ENCODE measurements around the gene MSRB2.

The MSRB2 gene

DNA sequence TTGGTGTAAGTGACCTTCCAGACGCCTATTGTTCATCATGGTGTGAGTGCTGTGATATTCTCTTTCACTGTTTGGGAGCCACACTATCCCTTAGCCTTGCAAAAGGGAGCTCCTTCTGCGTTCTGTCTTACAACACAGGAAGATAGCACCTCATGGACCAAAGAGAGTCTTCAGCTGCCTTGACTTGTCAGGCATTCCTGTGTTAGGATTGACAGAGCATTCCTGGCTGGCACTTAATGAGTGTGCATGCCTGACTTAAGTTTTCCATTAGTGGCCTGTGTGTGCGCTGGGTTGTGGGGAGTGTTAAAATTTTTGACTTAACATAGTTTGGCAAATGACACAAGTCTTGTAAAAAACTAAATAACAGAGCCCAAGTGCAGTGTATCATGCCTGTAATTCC lies 21.9 kb upstream of the MSRB2 start:
- Histone ChIP-seq H3K27ac (peak overlapping the region; percentile 80), H3K9me3 (no peaks in the 10 kb centered on the region), H3K27me3 (peaks cover 20% of the 10 kb centered on the region), H3K4me3 (ENCODE audit: low read depth in 1 of 2, low read length in 1 of 2) (no peak overlapping the region), H3K4me1 (ENCODE audit: control insufficient read depth in 1 of 2, insufficient read depth in 1 of 2, low read depth in 1 of 2, low read length in 1 of 2) (peaks cover 30 to 33% of the 10 kb centered on the region in 2 experiments), H3K36me3 (no peaks in the 10 kb centered on the region)
- TF ChIP-seq, protein P1, sequence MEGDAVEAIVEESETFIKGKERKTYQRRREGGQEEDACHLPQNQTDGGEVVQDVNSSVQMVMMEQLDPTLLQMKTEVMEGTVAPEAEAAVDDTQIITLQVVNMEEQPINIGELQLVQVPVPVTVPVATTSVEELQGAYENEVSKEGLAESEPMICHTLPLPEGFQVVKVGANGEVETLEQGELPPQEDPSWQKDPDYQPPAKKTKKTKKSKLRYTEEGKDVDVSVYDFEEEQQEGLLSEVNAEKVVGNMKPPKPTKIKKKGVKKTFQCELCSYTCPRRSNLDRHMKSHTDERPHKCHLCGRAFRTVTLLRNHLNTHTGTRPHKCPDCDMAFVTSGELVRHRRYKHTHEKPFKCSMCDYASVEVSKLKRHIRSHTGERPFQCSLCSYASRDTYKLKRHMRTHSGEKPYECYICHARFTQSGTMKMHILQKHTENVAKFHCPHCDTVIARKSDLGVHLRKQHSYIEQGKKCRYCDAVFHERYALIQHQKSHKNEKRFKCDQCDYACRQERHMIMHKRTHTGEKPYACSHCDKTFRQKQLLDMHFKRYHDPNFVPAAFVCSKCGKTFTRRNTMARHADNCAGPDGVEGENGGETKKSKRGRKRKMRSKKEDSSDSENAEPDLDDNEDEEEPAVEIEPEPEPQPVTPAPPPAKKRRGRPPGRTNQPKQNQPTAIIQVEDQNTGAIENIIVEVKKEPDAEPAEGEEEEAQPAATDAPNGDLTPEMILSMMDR (IDR thresholded peaks at IDR 0.05): no peak

- Histone ChIP-seq H3K36me3 (no peaks in the 10 kb centered on the region), H3K27ac (no peak overlapping the region), H3K9me3 (no peaks in the 10 kb centered on the region), H3K27me3 (peaks cover 41% of the 10 kb centered on the region), H3K4me3 (ENCODE audit: low read depth in 1 of 2, low read length in 1 of 2) (no peak overlapping the region), H3K4me1 (ENCODE audit: control insufficient read depth in 1 of 2, insufficient read depth in 1 of 2, low read depth in 1 of 2, low read length in 1 of 2) (peaks cover 28 to 29% of the 10 kb centered on the region in 2 experiments)
- TF ChIP-seq, protein P1 (IDR thresholded peaks at IDR 0.05): no peak
These were observed 19.7 kb upstream of the MSRB2 start for GRCh38 chr10:23075672-23076071.

DNA sequence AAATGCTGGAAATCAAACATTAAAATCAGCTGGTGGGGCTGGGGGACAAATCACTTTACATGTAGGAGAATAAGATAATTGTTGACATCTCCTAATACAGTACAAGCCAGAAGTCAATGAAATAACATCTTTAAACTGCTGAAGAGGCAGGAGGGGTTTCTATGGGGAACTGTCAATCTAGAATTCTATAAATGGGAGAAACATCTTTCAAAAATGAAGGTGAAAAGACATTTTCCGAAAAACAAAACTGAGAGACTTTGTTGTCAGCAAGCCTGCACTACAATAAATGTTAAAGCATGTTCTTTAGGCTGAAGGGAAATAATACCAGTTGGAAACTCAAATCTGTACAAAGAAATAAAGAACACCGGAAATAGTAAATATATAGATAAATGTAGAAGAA lies 17.3 kb upstream of the MSRB2 start:
- H3K27ac ChIP-seq: no peak overlapping the region
- H3K36me3 ChIP-seq: no peaks in the 10 kb centered on the region
- peaks cover 5 to 8% of the 10 kb centered on the region in 2 experiments for H3K4me1 ChIP-seq (ENCODE audit: control insufficient read depth in 1 of 2, insufficient read depth in 1 of 2, low read depth in 1 of 2, low read length in 1 of 2)
- H3K27me3 ChIP-seq: peaks cover 55% of the 10 kb centered on the region
- no peaks in the 10 kb centered on the region for H3K9me3 ChIP-seq
- no peak overlapping the region for H3K4me3 ChIP-seq (ENCODE audit: low read depth in 1 of 2, low read length in 1 of 2)
- TF ChIP-seq, protein P1 (IDR thresholded peaks at IDR 0.05): no peak

- TF ChIP-seq, protein P1 (IDR thresholded peaks at IDR 0.05): no peak
- no peaks in the 10 kb centered on the region for H3K9me3 ChIP-seq
- peaks cover 55% of the 10 kb centered on the region for H3K27me3 ChIP-seq
- no peak overlapping the region for H3K4me3 ChIP-seq (ENCODE audit: low read depth in 1 of 2, low read length in 1 of 2)
- no peaks in the 10 kb centered on the region for H3K36me3 ChIP-seq
- no peaks in the 10 kb centered on the region for H3K4me1 ChIP-seq (ENCODE audit: control insufficient read depth in 1 of 2, insufficient read depth in 1 of 2, low read depth in 1 of 2, low read length in 1 of 2)
- no peak overlapping the region for H3K27ac ChIP-seq
These were observed 15.7 kb upstream of the MSRB2 start for GRCh38 chr10:23079700-23080099.

GRCh38 chr10:23080262-23080661 lies 15.1 kb upstream of the MSRB2 start:
- Histone ChIP-seq H3K27me3 (peaks cover 59% of the 10 kb centered on the region), H3K4me3 (ENCODE audit: low read depth in 1 of 2, low read length in 1 of 2) (no peak overlapping the region), H3K9me3 (no peaks in the 10 kb centered on the region), H3K36me3 (no peaks in the 10 kb centered on the region), H3K4me1 (ENCODE audit: control insufficient read depth in 1 of 2, insufficient read depth in 1 of 2, low read depth in 1 of 2, low read length in 1 of 2) (no peaks in the 10 kb centered on the region), H3K27ac (no peak overlapping the region)
- TF ChIP-seq, protein P1 (IDR thresholded peaks at IDR 0.05): no peak

DNA sequence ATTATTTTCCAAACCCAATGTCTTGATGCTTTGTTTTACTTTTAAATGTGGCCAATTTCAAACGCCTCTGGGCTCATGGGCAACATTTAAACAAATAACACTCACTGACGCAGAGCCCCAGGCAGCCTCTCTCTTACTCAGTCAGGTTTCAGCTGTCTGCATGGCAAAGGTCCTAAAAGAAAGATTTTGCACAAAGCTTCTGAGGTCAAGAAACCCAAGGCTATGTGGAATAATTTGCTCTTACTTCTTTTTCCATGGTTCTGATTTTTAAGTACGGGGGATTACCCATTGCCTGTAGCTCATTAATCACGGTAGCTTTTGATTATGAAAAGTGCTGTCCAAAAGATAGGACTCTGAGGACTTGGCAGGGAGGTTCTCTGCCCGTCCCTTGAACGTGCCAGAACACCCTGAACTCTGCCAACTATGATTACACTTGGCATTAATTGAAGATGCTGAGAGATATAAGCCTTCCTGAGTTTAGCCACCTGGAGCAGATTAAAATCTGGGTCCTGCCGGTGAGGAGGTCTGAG lies 14.1 kb upstream of the MSRB2 start:
- Histone ChIP-seq H3K4me3 (ENCODE audit: low read depth in 1 of 2, low read length in 1 of 2) (no peak overlapping the region), H3K36me3 (no peaks in the 10 kb centered on the region), H3K4me1 (ENCODE audit: control insufficient read depth in 1 of 2, insufficient read depth in 1 of 2, low read depth in 1 of 2, low read length in 1 of 2) (no peaks in the 10 kb centered on the region), H3K27me3 (peaks cover 59% of the 10 kb centered on the region), H3K9me3 (no peaks in the 10 kb centered on the region), H3K27ac (no peak overlapping the region)
- TF ChIP-seq, protein P1 (IDR thresholded peaks at IDR 0.05): no peak
